ENCODE data around the gene AHNAK.

Gene AHNAK

GRCh38 chr11:62482753-62483152 lies 63.9 kb downstream of the AHNAK start:
- no peak for TF ChIP-seq CTCF (IDR thresholded peaks at IDR 0.05; ENCODE audit: low read length, missing control alignments)
- H3K4me3 ChIP-seq (replicated peaks; ENCODE audit: low read depth, low read length), result no peak overlapping the region
- no peak for DNase-seq (ENCODE audit: low read depth)

DNA sequence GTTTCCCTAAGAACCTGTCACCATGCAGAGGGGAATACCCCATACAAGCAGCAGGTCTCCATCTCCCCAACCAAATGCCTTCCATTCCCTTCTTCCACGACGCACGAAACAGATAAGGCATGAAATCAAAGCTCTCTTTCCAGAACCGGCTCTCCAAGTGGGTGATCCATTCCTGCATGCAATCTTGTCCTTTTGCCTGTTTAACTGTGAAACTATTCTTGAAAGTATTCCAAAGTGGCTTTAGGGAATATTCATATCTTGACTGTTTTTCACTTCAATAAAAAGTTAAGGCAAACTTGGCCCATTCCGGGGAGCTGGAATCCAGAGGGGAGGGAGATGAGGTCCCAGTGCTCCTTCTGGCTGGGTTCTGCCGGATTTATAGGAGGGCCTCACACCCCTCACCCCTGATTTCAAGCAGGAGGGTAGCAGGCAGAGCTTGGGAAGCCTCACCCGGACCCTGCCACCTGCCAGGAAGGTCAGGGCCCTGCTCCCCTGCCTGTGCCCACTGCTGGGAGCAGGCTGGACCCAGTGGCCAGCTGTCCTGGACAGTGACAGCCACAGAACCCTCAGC lies 66.9 kb downstream of the AHNAK start:
- DNase-seq (ENCODE audit: low read depth), result no peak
- H3K4me3 ChIP-seq (replicated peaks; ENCODE audit: low read depth, low read length), result no peak overlapping the region
- TF ChIP-seq CTCF (IDR thresholded peaks at IDR 0.05; ENCODE audit: low read length, missing control alignments), result no peak

DNA sequence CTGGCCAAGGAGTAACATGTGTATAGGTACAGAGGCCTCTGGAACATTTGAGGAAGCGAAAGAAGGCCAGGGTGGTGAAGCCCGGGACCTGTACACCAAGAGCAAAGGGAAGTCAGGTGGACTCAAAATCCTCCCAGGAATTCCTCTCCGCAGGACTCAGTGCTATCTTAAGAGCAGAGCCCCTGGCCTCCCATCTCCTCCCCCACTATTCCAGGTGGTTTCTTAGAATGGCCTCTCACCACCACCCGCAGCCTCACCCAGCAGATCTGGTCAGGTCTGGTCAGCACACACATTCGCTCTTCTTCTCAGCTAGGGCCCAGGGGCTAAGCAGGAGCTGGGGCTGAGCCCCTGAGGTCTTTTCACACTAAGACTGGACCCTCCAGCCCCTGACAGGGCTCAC lies 68.7 kb downstream of the AHNAK start:
- TF ChIP-seq CTCF (IDR thresholded peaks at IDR 0.05; ENCODE audit: low read length, missing control alignments), result no peak
- DNase-seq (ENCODE audit: low read depth), result no peak
- no peak overlapping the region for H3K4me3 ChIP-seq (replicated peaks; ENCODE audit: low read depth, low read length)

DNA sequence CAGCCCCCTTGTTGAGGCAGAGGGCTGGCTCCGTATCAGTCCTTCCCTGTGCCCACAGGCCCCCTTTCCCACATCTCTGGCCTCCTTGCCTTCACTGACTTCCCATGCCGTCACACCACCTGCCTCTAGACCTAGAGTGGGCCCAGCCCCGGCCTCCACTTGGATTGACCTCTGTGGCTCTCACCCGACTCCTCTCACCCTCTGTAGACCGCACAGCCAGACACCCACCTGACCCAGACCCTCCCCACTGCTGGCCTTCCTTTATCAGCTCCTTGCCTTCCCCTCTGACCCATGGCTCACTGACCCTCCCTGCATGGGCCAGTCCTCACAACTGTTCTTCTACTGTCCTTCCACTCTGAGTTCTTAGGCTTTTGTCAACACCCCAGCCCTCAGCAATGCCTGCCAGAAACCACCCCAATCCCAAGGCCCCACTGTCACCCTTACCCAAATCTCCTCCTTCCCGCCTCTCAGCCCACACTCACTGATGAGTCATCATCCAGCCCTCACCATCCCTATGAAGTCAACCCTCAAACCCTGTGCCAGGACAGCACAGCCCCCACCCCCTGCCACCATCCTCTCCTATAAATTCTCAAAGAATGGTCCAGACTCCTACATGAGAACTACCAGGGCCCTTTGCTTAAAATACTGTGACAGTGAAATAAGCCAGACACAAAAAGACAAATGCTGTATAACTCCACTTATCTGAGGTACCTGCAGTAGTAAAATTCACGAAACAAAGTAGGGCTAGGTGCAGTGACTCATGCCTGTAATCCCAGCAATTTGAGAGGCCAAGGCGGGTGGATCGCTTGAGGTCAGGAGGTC lies 74.3 kb downstream of the AHNAK start:
- TF ChIP-seq CTCF (IDR thresholded peaks at IDR 0.05; ENCODE audit: low read length, missing control alignments), result no peak
- DNase-seq (ENCODE audit: low read depth), result peak; percentile 35

GRCh38 chr11:62471603-62472002 lies 75.0 kb downstream of the AHNAK start:
- DNase-seq (ENCODE audit: low read depth), result no peak
- no peak for TF ChIP-seq CTCF (IDR thresholded peaks at IDR 0.05; ENCODE audit: low read length, missing control alignments)
- H3K4me3 ChIP-seq (replicated peaks; ENCODE audit: low read depth, low read length), result no peak overlapping the region

More for the DNA sequence above, 74.3 kb downstream of the AHNAK start:
- H3K4me3 ChIP-seq (replicated peaks; ENCODE audit: low read depth, low read length), result no peak overlapping the region

DNA sequence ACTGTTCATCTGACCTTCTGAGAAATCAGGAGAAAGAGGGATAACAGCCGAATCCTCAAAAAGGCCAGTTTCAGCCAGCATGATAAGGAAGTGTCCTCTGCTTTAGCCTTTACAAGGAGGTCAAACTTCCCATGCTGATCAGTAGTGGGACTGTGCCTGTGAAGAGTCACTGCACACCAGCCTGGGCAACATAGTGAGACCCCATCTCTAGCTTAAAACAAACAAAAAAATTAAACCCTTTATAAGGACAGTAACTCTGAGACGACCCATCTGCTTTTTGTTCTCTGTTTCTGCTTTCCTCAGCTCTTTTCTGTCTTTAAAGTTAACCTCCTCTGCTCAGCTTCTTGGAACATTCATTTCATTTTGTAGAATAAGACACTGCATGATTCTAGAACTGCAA lies 78.0 kb downstream of the AHNAK start:
- no peak for DNase-seq (ENCODE audit: low read depth)
- no peak for TF ChIP-seq CTCF (IDR thresholded peaks at IDR 0.05; ENCODE audit: low read length, missing control alignments)
- no peak overlapping the region for H3K4me3 ChIP-seq (replicated peaks; ENCODE audit: low read depth, low read length)
